GM12878 (cell line): ENCODE measurements around the gene OR52I2. TPM values are rescaled to one million over a fixed set of nuclear protein-coding genes. Genes with fewer than 3 reads are reported as not detected.

ENCODE experiments used
- ATAC-seq: fragments of 200-7000 bp; cut with Tn5 transposase; 3 replicates; pipeline ENCODE4 v1.9.1; 2020; ENCODE audit warnings: mild to moderate bottlenecking, moderate library complexity
- BruUV-seq: library from RNA; stranded (reverse); fragments of 400-500 nt; replicated peaks from 2 replicates; lab custom pipeline; 2021; lab: Mats Ljungman, UMichigan
- CTCF ChIA-PET: fragments of 300-600 bp; sonication (Branson Sonifier 250); formaldehyde crosslinking; extraction: SDS; loops from one replicate; lab custom pipeline; 2021; ENCODE audit warnings: inconsistent platforms; lab: Yijun Ruan, JAX
- POLR2A ChIA-PET: fragments of 350-600 bp; formaldehyde crosslinking; extraction: SDS; loops from one replicate; lab custom pipeline; 2021; ENCODE audit warnings: inconsistent platforms; lab: Charles Lee
- RAD21 ChIA-PET: fragments of 300-600 bp; sonication (Branson Sonifier 250); formaldehyde crosslinking; loops from one replicate; lab custom pipeline; 2023; ENCODE audit warnings: antibody characterized with exemption; ENCODE audit not compliant: unreplicated experiment; lab: Charles Lee
- SMC1A ChIA-PET: fragments of 300-600 bp; sonication (Branson Sonifier 250); formaldehyde crosslinking; loops from one replicate; lab custom pipeline; 2023; ENCODE audit not compliant: unreplicated experiment, uncharacterized antibody; lab: Charles Lee
- DNase-seq: peaks from one replicate; pipeline ENCODE4 v3.0.0-alpha.2; 2011; ENCODE audit warnings: low read depth, low spot score
- FAIRE-seq: peaks from 3 replicates; lab custom pipeline; 2011; peaks lifted over from hg19 to GRCh38; lab: Jason Lieb, UNC
- H2AFZ ChIP-seq: 2 replicates; pipeline ENCODE4 v1.6.0; 2011; ENCODE audit warnings: low read depth, low read length, control low read depth; ENCODE audit not compliant: control insufficient read depth
- H3K27ac ChIP-seq: 2 replicates; pipeline ENCODE4 v1.5.1; 2011; ENCODE audit warnings: control low read depth; ENCODE audit not compliant: control insufficient read depth, insufficient read depth
- H3K27me3 ChIP-seq, 2 experiments: replicated peaks in 1 of 2; 2 replicates each; pipeline versions ENCODE4 v1.6.0 to v1.6.1; 2011; ENCODE audit warnings: low read length in 1 of 2; ENCODE audit not compliant: control insufficient read depth in 2 of 2, insufficient read depth in 2 of 2
- H3K36me3 ChIP-seq, 2 experiments: 2 replicates each; pipeline ENCODE4 v1.5.1; 2011; ENCODE audit warnings: low read length in 1 of 2; ENCODE audit not compliant: control insufficient read depth in 2 of 2, insufficient read depth in 2 of 2
- H3K4me1 ChIP-seq: 2 replicates; pipeline ENCODE4 v1.6.1; 2011; ENCODE audit warnings: mild to moderate bottlenecking, low read length, moderate library complexity, mixed read lengths; ENCODE audit not compliant: control insufficient read depth, insufficient read depth
- H3K4me2 ChIP-seq: 2 replicates; pipeline ENCODE4 v1.6.0; 2011; ENCODE audit warnings: control low read depth; ENCODE audit not compliant: control insufficient read depth, insufficient read depth
- H3K4me3 ChIP-seq: fragments of 200-600 bp; sonication (generic); 2 replicates; pipeline ENCODE4 v1.5.1; 2016
- H3K79me2 ChIP-seq: 2 replicates; pipeline ENCODE4 v1.6.0; 2011; ENCODE audit warnings: low read length; ENCODE audit not compliant: control insufficient read depth, insufficient read depth
- H3K9ac ChIP-seq: 2 replicates; pipeline ENCODE4 v1.8.0; 2011; ENCODE audit warnings: low read length, control low read depth, mixed read lengths; ENCODE audit not compliant: control insufficient read depth, insufficient read depth
- H3K9me3 ChIP-seq: replicated peaks from 3 replicates; pipeline ENCODE4 v1.5.1; 2011; ENCODE audit warnings: mild to moderate bottlenecking, low read length; ENCODE audit not compliant: control insufficient read depth, insufficient read depth
- H4K20me1 ChIP-seq: 2 replicates; pipeline ENCODE4 v1.6.0; 2011; ENCODE audit not compliant: control insufficient read depth, insufficient read depth
- ATF7 ChIP-seq: fragments of 450-650 bp; IDR thresholded peaks from 2 replicates; pipeline ENCODE4 v1.6.1; 2016; ENCODE audit warnings: low read depth, mild to moderate bottlenecking
- BCL11A ChIP-seq: IDR thresholded peaks from 2 replicates; pipeline ENCODE4 v1.6.1; 2011; ENCODE audit warnings: low read depth, low read length
- BRCA1 ChIP-seq: IDR thresholded peaks from 2 replicates; pipeline ENCODE4 v1.6.1; 2011; ENCODE audit warnings: low read depth, low read length, improper control_type of control experiment
- JUNB ChIP-seq: IDR thresholded peaks from 2 replicates; pipeline ENCODE4 v1.6.1; 2016; ENCODE audit warnings: antibody characterized with exemption, mild to moderate bottlenecking
- NFYA ChIP-seq: IDR thresholded peaks from 2 replicates; pipeline ENCODE4 v1.6.1; 2011; ENCODE audit warnings: low read depth, mild to moderate bottlenecking, low read length, improper control_type of control experiment, borderline replicate concordance
- NR2C2 ChIP-seq: IDR thresholded peaks from 2 replicates; pipeline ENCODE4 v1.6.1; 2011; ENCODE audit warnings: borderline replicate concordance, low read depth; ENCODE audit not compliant: control insufficient read depth, insufficient read length
- POLR2AphosphoS5 ChIP-seq: IDR thresholded peaks from 2 replicates; pipeline ENCODE4 v1.6.1; 2011; ENCODE audit warnings: mild to moderate bottlenecking, low read length, inconsistent platforms
- RELA ChIP-seq: fragments of 450-650 bp; IDR thresholded peaks from 2 replicates; pipeline ENCODE4 v1.8.0; 2014; ENCODE audit warnings: borderline replicate concordance; ENCODE audit not compliant: partially characterized antibody
- SMAD5 ChIP-seq: IDR thresholded peaks from 2 replicates; pipeline ENCODE4 v1.6.1; 2016; ENCODE audit warnings: antibody characterized with exemption, low read depth
- SMARCA5 ChIP-seq: fragments of 450-650 bp; IDR thresholded peaks from 2 replicates; pipeline ENCODE4 v1.6.1; 2017; ENCODE audit warnings: mild to moderate bottlenecking
- whole genome bisulfite sequencing: methylation state at CpG from one replicate; pipeline ENCODE4 v1.1.6; 2016; ENCODE audit warnings: low lambda C conversion rate; ENCODE audit not compliant: insufficient replicate concordance, insufficient coverage; ENCODE audit errors: missing lambda C conversion rate; 5-methylcytosine and 5-hydroxymethylcytosine counted together
- in situ Hi-C: fragments of 300-500 bp; cut with MboI; formaldehyde crosslinking; loops from 9 replicates; pipeline ENCODE4 v1.14.3; 2018; ENCODE audit warnings: mixed read lengths
- intact Hi-C: fragments of 100-400 bp; cut with micrococcal nuclease; formaldehyde crosslinking; loops from one replicate; pipeline ENCODE4 v1.14.2; 2022; ENCODE audit not compliant: unreplicated experiment
- polyA plus RNA-seq, 11 experiments: library from polyadenylated mRNA; depleted of rRNA in 4 of 11; unstranded in 6 of 11; stranded (reverse) in 5 of 11; fragments of >200 nt; fragmentation: Nextera tagmentation in 4 of 11; fragmentation: Illumina TruSeq in 1 of 11; extraction: Ambion mirVana in 4 of 11; extraction: Trizol in 1 of 11; gene quantifications; 1 replicate in 1 of 11; 2 replicates in 10 of 11; pipeline versions ENCODE4 v1.2.1 to v1.2.3, GENCODE V29; 2011 to 2016; ENCODE audit warnings: inconsistent platforms in 2 of 11, missing spikeins in 2 of 11, low read depth in 1 of 11
- total RNA-seq, 4 experiments: library from RNA; depleted of rRNA in 3 of 4; stranded (reverse); fragments of >200 nt in 3 of 4; fragmentation: Illumina TruSeq in 1 of 4; extraction: Trizol in 1 of 4; gene quantifications; 2 replicates each; pipeline versions ENCODE4 v1.2.1 to v1.2.3, GENCODE V29; 2013 to 2021
- TF ChIP-seq, protein P1 (sequence below): fragments of 450-650 bp; IDR thresholded peaks from 2 replicates; pipeline ENCODE4 v1.6.1; 2017; ENCODE audit warnings: low read depth, mild to moderate bottlenecking, moderate library complexity
- TF ChIP-seq, protein P2 (sequence below): IDR thresholded peaks from 2 replicates; pipeline ENCODE4 v1.6.1; 2011; ENCODE audit warnings: borderline replicate concordance, low read depth, mild to moderate bottlenecking, moderate library complexity, mixed read lengths, low read length; ENCODE audit not compliant: insufficient read depth; ENCODE audit errors: extremely low read length
- TF ChIP-seq, protein P3 (sequence below): fragments of 450-650 bp; formaldehyde crosslinking; IDR thresholded peaks from 2 replicates; pipeline ENCODE4 v1.5.0; 2022; ENCODE audit warnings: mild to moderate bottlenecking, missing genetic modification characterization
- TF ChIP-seq, protein P4 (sequence below): fragments of 450-650 bp; IDR thresholded peaks from 2 replicates; pipeline ENCODE4 v1.6.1; 2017; ENCODE audit warnings: mild to moderate bottlenecking, moderate library complexity

Gene OR52I2
- total and polyA plus RNA-seq, 10 of the 15 experiments (the other 5 are each of a cell fraction or from before 2014, with no cell fraction given) = 0.04 to 0.05 TPM; not detected in 8

DNA sequence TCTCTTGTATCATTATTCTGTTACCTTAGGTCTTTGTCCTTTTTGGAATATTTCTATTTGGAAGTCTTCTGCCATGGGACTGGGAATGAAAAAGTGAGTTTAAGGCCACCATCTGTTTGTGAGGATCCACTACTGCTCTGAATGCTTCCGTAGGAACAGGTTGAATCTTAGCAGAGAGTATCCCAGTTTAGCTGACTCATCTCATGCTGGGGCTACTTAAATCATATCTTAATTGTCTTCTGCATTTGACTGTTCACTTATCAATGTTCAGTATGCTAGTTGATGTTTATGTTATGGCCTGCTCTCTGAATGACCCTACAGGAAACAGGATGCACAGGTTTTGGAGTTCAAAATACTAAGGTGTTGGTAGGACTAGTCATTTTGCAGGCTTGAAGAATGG lies 1.4 kb upstream of the OR52I2 start (continued):
- TF ChIP-seq, protein P1, sequence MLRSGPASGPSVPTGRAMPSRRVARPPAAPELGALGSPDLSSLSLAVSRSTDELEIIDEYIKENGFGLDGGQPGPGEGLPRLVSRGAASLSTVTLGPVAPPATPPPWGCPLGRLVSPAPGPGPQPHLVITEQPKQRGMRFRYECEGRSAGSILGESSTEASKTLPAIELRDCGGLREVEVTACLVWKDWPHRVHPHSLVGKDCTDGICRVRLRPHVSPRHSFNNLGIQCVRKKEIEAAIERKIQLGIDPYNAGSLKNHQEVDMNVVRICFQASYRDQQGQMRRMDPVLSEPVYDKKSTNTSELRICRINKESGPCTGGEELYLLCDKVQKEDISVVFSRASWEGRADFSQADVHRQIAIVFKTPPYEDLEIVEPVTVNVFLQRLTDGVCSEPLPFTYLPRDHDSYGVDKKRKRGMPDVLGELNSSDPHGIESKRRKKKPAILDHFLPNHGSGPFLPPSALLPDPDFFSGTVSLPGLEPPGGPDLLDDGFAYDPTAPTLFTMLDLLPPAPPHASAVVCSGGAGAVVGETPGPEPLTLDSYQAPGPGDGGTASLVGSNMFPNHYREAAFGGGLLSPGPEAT = no peak
- no peak for TF ChIP-seq JUNB

DNA sequence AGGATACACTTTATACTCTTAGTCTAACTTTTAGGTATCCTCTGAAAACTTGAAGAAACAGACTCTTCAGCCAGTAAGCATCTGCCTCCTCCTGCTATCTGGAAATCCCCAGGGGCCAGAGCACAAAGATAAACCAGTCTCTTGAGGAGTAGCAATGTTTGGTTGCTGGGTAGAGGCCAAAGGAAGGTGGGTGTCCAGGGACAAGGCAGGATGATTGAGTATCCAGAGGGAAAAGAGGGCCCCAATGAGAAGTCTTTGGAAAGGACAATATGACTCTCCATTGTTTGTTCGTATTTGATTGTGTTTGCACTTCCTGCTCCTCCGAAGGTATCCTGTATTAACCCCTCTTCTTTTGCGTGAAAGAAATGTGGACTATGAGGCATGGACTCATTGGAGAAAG lies 7.5 kb downstream of the OR52I2 start:
- no TSS peak for BruUV-seq
- Histone ChIP-seq H4K20me1 (no peaks in the 10 kb centered on the region), H3K4me2 (no peak overlapping the region), H3K4me3 (no peak overlapping the region), H3K9ac (no peak overlapping the region), H2AFZ (no peak overlapping the region), H3K79me2 (no peaks in the 10 kb centered on the region), H3K36me3 (no peaks in the 10 kb centered on the region), H3K4me1 (no peaks in the 10 kb centered on the region), H3K27ac (no peak overlapping the region), H3K27me3 (no peaks in the 10 kb centered on the region), H3K9me3 (no peaks in the 10 kb centered on the region)
- ATAC-seq (no peak), DNase-seq (no peak), FAIRE-seq (no peak)
- in situ Hi-C loops (no loop called here), intact Hi-C loops (no loop called here)
- ChIA-PET SMC1A (no interaction called here), CTCF (no interaction called here), RAD21 (no interaction called here), POLR2A (no interaction called here)
- 92% methylated on average over 3 of the region's 3 CpGs for WGBS
- TF ChIP-seq, protein P2, sequence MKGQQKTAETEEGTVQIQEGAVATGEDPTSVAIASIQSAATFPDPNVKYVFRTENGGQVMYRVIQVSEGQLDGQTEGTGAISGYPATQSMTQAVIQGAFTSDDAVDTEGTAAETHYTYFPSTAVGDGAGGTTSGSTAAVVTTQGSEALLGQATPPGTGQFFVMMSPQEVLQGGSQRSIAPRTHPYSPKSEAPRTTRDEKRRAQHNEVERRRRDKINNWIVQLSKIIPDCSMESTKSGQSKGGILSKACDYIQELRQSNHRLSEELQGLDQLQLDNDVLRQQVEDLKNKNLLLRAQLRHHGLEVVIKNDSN = no peak
- TF ChIP-seq RELA (no peak), SMARCA5 (no peak), SMAD5 (no peak), NFYA (no peak), POLR2AphosphoS5 (no peak), NR2C2 (no peak), BRCA1 (no peak), BCL11A (no peak), ATF7 (no peak)
- TF ChIP-seq, protein P3, sequence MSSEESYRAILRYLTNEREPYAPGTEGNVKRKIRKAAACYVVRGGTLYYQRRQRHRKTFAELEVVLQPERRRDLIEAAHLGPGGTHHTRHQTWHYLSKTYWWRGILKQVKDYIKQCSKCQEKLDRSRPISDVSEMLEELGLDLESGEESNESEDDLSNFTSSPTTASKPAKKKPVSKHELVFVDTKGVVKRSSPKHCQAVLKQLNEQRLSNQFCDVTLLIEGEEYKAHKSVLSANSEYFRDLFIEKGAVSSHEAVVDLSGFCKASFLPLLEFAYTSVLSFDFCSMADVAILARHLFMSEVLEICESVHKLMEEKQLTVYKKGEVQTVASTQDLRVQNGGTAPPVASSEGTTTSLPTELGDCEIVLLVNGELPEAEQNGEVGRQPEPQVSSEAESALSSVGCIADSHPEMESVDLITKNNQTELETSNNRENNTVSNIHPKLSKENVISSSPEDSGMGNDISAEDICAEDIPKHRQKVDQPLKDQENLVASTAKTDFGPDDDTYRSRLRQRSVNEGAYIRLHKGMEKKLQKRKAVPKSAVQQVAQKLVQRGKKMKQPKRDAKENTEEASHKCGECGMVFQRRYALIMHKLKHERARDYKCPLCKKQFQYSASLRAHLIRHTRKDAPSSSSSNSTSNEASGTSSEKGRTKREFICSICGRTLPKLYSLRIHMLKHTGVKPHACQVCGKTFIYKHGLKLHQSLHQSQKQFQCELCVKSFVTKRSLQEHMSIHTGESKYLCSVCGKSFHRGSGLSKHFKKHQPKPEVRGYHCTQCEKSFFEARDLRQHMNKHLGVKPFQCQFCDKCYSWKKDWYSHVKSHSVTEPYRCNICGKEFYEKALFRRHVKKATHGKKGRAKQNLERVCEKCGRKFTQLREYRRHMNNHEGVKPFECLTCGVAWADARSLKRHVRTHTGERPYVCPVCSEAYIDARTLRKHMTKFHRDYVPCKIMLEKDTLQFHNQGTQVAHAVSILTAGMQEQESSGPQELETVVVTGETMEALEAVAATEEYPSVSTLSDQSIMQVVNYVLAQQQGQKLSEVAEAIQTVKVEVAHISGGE (CRISPR knock-in tag) = no peak
- TF ChIP-seq, protein P4, sequence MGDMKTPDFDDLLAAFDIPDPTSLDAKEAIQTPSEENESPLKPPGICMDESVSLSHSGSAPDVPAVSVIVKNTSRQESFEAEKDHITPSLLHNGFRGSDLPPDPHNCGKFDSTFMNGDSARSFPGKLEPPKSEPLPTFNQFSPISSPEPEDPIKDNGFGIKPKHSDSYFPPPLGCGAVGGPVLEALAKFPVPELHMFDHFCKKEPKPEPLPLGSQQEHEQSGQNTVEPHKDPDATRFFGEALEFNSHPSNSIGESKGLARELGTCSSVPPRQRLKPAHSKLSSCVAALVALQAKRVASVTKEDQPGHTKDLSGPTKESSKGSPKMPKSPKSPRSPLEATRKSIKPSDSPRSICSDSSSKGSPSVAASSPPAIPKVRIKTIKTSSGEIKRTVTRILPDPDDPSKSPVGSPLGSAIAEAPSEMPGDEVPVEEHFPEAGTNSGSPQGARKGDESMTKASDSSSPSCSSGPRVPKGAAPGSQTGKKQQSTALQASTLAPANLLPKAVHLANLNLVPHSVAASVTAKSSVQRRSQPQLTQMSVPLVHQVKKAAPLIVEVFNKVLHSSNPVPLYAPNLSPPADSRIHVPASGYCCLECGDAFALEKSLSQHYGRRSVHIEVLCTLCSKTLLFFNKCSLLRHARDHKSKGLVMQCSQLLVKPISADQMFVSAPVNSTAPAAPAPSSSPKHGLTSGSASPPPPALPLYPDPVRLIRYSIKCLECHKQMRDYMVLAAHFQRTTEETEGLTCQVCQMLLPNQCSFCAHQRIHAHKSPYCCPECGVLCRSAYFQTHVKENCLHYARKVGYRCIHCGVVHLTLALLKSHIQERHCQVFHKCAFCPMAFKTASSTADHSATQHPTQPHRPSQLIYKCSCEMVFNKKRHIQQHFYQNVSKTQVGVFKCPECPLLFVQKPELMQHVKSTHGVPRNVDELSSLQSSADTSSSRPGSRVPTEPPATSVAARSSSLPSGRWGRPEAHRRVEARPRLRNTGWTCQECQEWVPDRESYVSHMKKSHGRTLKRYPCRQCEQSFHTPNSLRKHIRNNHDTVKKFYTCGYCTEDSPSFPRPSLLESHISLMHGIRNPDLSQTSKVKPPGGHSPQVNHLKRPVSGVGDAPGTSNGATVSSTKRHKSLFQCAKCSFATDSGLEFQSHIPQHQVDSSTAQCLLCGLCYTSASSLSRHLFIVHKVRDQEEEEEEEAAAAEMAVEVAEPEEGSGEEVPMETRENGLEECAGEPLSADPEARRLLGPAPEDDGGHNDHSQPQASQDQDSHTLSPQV = no peak
